Body of pancreas (tissue), 4 donors: Measurements from ENCODE around the gene ENHO. TPM values are rescaled to one million over a fixed set of nuclear protein-coding genes. Genes with fewer than 3 reads are reported as not detected.

ENCODE experiments used
- ATAC-seq: fragments of 150-250 bp; one replicate; pipeline ENCODE4 v1.9.1; 2016
- DNase-seq, 4 donors: peaks; one replicate each; pipeline ENCODE4 v3.0.0-alpha.2; 2019
- H3K27ac ChIP-seq, 4 donors: fragments of 200-600 bp; sonication (generic); 1 replicate in 3 of 4; 2 replicates in 1 of 4; pipeline versions ENCODE4 v1.5.1 to v1.6.1; 2016 to 2019; ENCODE audit warnings: mild to moderate bottlenecking in 1 of 4, mixed read lengths in 1 of 4, moderate library complexity in 1 of 4
- H3K27me3 ChIP-seq, 2 donors: fragments of 200-600 bp; sonication (generic); one replicate each; pipeline ENCODE4 v1.6.0; 2016; ENCODE audit warnings: mild to moderate bottlenecking in 1 of 2
- H3K36me3 ChIP-seq, 2 donors: fragments of 200-600 bp; sonication (generic); replicated peaks in 1 of 2; 2 replicates each; pipeline ENCODE4 v1.5.1; 2016; ENCODE audit warnings: low read depth in 2 of 2; ENCODE audit not compliant: insufficient read depth in 1 of 2
- H3K4me1 ChIP-seq: fragments of 200-600 bp; sonication (generic); one replicate; pipeline ENCODE4 v1.6.0; 2016
- H3K4me3 ChIP-seq, 2 donors: fragments of 200-600 bp; sonication (generic); 1 replicate in 1 of 2; 2 replicates in 1 of 2; pipeline ENCODE4 v1.5.1; 2016 to 2019
- H3K9me3 ChIP-seq, 3 donors: fragments of 200-600 bp; sonication (generic); 1 replicate in 2 of 3; 2 replicates in 1 of 3; pipeline ENCODE4 v1.5.1; 2016
- POLR2A ChIP-seq, 3 donors: fragments of 450-650 bp; IDR thresholded peaks; one replicate each; pipeline ENCODE4 v1.6.1; 2016; ENCODE audit warnings: antibody characterized with exemption in 3 of 3, mild to moderate bottlenecking in 2 of 3
- WGBS, 2 donors: methylation state at CpG; one replicate each; pipeline ENCODE4 v1.1.5; 2017; 5-methylcytosine and 5-hydroxymethylcytosine counted together
- intact Hi-C: fragments of 100-400 bp; cut with DNase I; formaldehyde crosslinking; loops from one replicate; pipeline ENCODE4 v1.15.1; 2023
- total RNA-seq, 2 donors: library from RNA; depleted of rRNA; stranded (reverse); fragments of >200 nt; gene quantifications; one replicate each; pipeline ENCODE4 v1.1.0, GENCODE V29; 2016
- TF ChIP-seq, protein P1 (sequence below), 7 experiments: fragments of 450-650 bp in 4 of 7; fragments of 200-600 bp in 3 of 7; sonication (generic) in 3 of 7; IDR thresholded peaks; one replicate each; pipeline ENCODE4 v1.5.1; 2016 to 2019; ENCODE audit warnings: antibody characterized with exemption in 7 of 7

ENHO gene
- total RNA-seq, 2 donors from 2014 or later, result 2.9 TPM; not detected in 1

DNA sequence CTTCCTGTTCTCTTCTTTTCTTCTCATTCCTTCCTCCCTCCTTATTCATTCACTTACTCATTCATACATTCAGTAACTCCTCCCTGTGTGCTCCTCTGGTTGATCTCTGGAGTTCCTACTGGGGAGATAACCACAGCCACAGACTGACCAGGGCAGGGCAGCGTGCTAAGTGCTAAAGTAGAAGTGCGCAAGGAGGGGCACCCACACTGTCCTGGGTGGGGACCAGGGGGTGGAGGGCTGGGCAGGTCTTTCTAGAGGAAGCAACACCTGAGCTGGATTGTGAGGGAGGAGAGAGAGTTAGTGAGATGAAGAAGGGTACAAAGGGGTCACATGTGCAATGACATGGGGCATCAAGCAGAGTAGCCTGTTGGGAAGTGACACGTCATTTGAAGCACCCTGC, 13.8 kb downstream of the ENHO start:
- intact Hi-C loops, result no loop called here
- H3K9me3 ChIP-seq, result no peaks in the 10 kb centered on the region
- no peaks in the 10 kb centered on the region for H3K4me1 ChIP-seq
- no peak for DNase-seq
- no peaks in the 10 kb centered on the region for H3K27me3 ChIP-seq
- WGBS, 2 donors, result 81 to 90% methylated on average over 3 of the region's 3 CpGs
- H3K36me3 ChIP-seq, result no peaks in the 10 kb centered on the region
- TF ChIP-seq, protein P1, sequence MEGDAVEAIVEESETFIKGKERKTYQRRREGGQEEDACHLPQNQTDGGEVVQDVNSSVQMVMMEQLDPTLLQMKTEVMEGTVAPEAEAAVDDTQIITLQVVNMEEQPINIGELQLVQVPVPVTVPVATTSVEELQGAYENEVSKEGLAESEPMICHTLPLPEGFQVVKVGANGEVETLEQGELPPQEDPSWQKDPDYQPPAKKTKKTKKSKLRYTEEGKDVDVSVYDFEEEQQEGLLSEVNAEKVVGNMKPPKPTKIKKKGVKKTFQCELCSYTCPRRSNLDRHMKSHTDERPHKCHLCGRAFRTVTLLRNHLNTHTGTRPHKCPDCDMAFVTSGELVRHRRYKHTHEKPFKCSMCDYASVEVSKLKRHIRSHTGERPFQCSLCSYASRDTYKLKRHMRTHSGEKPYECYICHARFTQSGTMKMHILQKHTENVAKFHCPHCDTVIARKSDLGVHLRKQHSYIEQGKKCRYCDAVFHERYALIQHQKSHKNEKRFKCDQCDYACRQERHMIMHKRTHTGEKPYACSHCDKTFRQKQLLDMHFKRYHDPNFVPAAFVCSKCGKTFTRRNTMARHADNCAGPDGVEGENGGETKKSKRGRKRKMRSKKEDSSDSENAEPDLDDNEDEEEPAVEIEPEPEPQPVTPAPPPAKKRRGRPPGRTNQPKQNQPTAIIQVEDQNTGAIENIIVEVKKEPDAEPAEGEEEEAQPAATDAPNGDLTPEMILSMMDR (IDR thresholded peaks at IDR 0.05), result no peak
- TF ChIP-seq POLR2A (IDR thresholded peaks at IDR 0.05), result no peak
- H3K4me3 ChIP-seq, result no peak overlapping the region
- H3K27ac ChIP-seq, result no peak overlapping the region
- ATAC-seq, result no peak

DNA sequence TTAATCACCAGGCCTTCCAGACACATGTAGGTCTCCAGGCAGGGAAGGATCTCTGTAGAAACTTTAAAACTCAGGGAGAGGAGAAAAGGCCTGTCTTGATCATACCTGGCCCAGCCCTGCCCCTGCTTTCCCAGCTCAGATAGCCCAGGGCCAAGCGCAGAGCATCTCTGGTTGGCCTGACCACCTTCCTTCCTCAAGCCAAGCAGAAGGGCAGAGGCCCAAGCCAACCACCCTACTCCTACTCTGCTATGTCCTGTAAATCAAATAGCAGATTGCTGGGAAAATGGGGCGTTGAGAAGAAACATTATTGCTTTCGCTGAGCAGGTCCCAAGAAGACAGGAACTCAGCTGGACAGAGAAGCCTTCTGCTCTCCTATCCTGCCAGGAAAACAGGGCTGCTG, 14.3 kb downstream of the ENHO start:
- Histone ChIP-seq H3K4me3 (no peak overlapping the region), H3K4me1 (no peaks in the 10 kb centered on the region), H3K27me3 (no peaks in the 10 kb centered on the region), H3K27ac (no peak overlapping the region), H3K9me3 (no peaks in the 10 kb centered on the region), H3K36me3 (no peaks in the 10 kb centered on the region)
- intact Hi-C loops, result no loop called here
- no peak for DNase-seq
- TF ChIP-seq, protein P1 (IDR thresholded peaks at IDR 0.05), result no peak
- no peak for TF ChIP-seq POLR2A (IDR thresholded peaks at IDR 0.05)
- no peak for ATAC-seq
- 74 to 87% methylated on average over 3 of the region's 3 CpGs for WGBS, 2 donors

DNA sequence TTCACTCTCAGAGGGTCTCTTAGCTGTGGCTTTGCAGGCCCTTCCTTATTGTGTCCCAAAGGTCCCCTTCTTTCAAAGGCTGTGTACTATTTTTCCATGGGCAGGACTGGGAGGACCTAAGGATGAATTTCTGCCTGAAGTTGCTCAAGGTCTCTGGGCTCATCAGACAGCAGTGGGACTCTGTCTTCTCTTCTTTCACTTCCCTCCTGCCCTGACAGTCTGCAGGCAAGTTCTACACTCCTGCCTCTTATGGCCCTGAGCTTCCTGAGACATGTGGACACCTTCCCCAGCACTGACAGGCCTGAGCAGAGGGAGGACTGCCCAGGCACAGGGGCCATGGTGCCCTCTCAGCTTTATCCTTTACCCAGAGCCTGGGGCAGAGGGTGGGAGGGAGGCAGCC, 14.8 kb downstream of the ENHO start:
- H3K27me3 ChIP-seq, result no peaks in the 10 kb centered on the region
- H3K4me3 ChIP-seq, result no peak overlapping the region
- no peak overlapping the region for H3K27ac ChIP-seq
- no peaks in the 10 kb centered on the region for H3K9me3 ChIP-seq
- H3K36me3 ChIP-seq, result no peaks in the 10 kb centered on the region
- ATAC-seq, result no peak
- peaks cover 4% of the 10 kb centered on the region for H3K4me1 ChIP-seq
- intact Hi-C loops, result no loop called here
- TF ChIP-seq, protein P1 (IDR thresholded peaks at IDR 0.05), result no peak
- TF ChIP-seq POLR2A (IDR thresholded peaks at IDR 0.05), result no peak
- no peak for DNase-seq

DNA sequence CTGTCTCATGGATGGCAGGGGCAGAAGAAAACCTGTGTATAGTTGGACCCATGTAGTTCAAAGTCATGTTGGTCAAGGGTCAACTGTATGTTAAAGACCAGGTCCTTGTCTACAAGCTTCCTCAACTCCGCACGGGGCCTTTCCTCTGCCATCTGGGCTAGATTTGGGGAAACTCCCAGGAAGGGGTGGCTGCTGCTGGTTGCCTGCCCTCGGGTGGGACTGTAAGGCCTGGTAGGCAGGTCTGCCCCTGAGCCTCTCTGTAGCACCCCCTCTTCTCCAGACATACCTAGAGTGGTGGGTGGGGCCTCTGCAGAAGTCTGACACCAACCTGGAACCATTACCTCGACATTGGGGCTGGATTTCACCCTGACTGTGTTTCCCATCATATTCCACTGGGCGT, 15.2 kb downstream of the ENHO start:
- intact Hi-C loops, result no loop called here
- 73 to 74% methylated on average over 5 of the region's 5 CpGs for WGBS, 2 donors
- Histone ChIP-seq H3K27me3 (no peaks in the 10 kb centered on the region), H3K36me3 (no peaks in the 10 kb centered on the region), H3K4me1 (peaks cover 8% of the 10 kb centered on the region), H3K9me3 (no peaks in the 10 kb centered on the region), H3K27ac (no peak overlapping the region), H3K4me3 (no peak overlapping the region)
- TF ChIP-seq, protein P1 (IDR thresholded peaks at IDR 0.05), result no peak
- no peak for TF ChIP-seq POLR2A (IDR thresholded peaks at IDR 0.05)
- ATAC-seq, result no peak
- no peak for DNase-seq

DNA sequence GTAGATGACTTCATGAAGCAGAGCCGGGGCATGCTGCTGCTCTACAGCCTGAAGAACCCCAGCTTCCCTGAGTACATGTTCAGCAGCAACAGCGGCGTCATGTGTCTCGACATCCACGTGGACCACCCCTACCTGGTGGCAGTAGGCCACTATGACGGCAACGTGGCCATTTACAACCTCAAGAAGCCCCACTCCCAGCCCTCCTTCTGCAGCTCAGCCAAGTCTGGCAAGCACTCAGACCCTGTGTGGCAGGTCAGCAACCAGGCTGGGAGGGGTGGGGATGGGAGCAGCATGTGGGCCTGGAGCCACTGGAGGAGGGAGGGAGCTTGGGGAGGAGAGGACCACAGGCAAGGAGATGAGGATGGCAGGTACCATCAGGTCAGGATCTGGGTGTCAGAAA, 16.2 kb downstream of the ENHO start:
- Histone ChIP-seq H3K4me1 (peaks cover 18% of the 10 kb centered on the region), H3K9me3 (no peaks in the 10 kb centered on the region), H3K27ac (no peak overlapping the region), H3K27me3 (no peaks in the 10 kb centered on the region), H3K36me3 (no peaks in the 10 kb centered on the region), H3K4me3 (no peak overlapping the region)
- DNase-seq, result no peak
- TF ChIP-seq, protein P1 (IDR thresholded peaks at IDR 0.05), result no peak
- TF ChIP-seq POLR2A (IDR thresholded peaks at IDR 0.05), result no peak
- WGBS, 2 donors, result 86 to 88% methylated on average over 6 to 7 of the region's 7 CpGs
- no peak for ATAC-seq
- intact Hi-C loops, result no loop called here
